Stimulated activated naive CD8-positive, alpha-beta T cell treated with anti-CD3 and anti-CD28 coated beads, Interleukin-15, amount 100 ng/mL, for 72 hours (primary cell): ENCODE results near the gene AJAP1.
A peak's percentile ranks its signal among the peaks of the same experiment; 100 is the strongest.

Experiments used
- ATAC-seq: fragments of 150-1000 bp; cut with Tn5 transposase; 2 replicates; pipeline ENCODE4 v1.10.0; 2021; ENCODE audit warnings: mild to moderate bottlenecking, moderate library complexity
- DNase-seq, 2 donors: peaks; one replicate each; pipeline ENCODE4 v3.0.0; 2021 to 2022
- H3K27ac Mint-ChIP-seq, 2 donors: one replicate each; pipeline ENCODE4 v1.8.0; 2022; ENCODE audit warnings: mild to moderate bottlenecking in 2 of 2, mixed read lengths in 2 of 2, moderate library complexity in 2 of 2
- H3K27me3 Mint-ChIP-seq: one replicate; pipeline ENCODE4 v1.8.0; 2022; ENCODE audit warnings: mixed read lengths
- H3K4me1 Mint-ChIP-seq: one replicate; pipeline ENCODE4 v1.8.0; 2022; ENCODE audit warnings: mild to moderate bottlenecking, mixed read lengths
- H3K4me3 Mint-ChIP-seq, 2 donors: one replicate each; pipeline ENCODE4 v1.8.0; 2022; ENCODE audit warnings: mild to moderate bottlenecking in 2 of 2, mixed read lengths in 2 of 2, moderate library complexity in 1 of 2
- H3K9me3 Mint-ChIP-seq, 2 donors: one replicate each; pipeline ENCODE4 v1.8.0; 2022; ENCODE audit warnings: mixed read lengths in 2 of 2

Gene AJAP1

DNA sequence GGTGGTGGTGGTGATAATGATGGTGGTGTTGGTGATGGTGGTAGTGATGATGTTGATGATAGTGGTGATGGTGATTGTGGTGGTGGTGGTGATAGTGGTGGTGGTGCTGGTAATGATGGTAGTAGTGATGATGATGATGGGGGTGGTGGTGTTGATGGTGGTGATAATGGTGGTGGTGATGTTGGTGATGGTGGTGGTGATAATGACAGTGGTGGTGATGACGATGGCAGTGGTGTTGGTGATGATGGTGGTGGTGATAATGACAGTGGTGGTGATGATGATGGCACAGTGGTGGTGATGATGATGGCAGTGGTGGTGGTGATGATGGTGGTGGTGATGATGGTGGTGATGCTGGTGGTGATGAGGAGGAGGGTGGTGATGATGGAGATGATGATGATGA, 7.0 kb upstream of the AJAP1 start:
- H3K27me3 Mint-ChIP-seq, result peaks cover 20% of the 10 kb centered on the region
- no peaks in the 10 kb centered on the region for H3K9me3 Mint-ChIP-seq
- DNase-seq (no peak), ATAC-seq (no peak)
- no peaks in the 10 kb centered on the region for H3K4me1 Mint-ChIP-seq
- H3K27ac Mint-ChIP-seq, result no peak overlapping the region
- no peak overlapping the region for H3K4me3 Mint-ChIP-seq

DNA sequence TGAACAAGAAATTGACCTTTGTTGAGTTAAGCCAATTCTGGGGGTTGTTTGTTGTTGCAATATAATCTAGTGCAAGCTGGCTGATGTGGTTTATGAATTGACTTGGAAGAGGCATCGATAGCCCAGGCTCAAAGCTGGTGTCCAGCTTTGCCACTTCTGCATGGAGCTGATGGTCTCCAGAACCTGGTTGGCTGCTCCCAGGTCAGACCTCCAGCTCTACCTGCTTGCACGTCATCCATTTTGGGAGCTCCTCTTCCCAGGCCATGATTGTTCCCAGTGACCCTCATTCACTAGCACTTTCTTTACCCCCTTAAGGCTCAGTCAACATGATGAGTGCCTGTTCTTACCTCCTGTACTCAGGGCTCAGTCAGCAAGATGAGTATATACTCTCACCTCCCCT, 5.8 kb upstream of the AJAP1 start:
- Mint-ChIP-seq H3K27ac (no peak overlapping the region), H3K4me1 (no peaks in the 10 kb centered on the region), H3K27me3 (peaks cover 18% of the 10 kb centered on the region), H3K4me3 (no peak overlapping the region), H3K9me3 (no peaks in the 10 kb centered on the region)
- no peak for ATAC-seq
- DNase-seq, result no peak

GRCh38 chr1:4650481-4650880, 3.9 kb upstream of the AJAP1 start:
- Mint-ChIP-seq H3K27ac (no peak overlapping the region), H3K4me3 (no peak overlapping the region), H3K4me1 (no peaks in the 10 kb centered on the region), H3K9me3 (no peaks in the 10 kb centered on the region), H3K27me3 (peaks cover 21% of the 10 kb centered on the region)
- no peak for DNase-seq
- no peak for ATAC-seq

- H3K4me3 Mint-ChIP-seq, result no peak overlapping the region
- no peak for ATAC-seq
- H3K9me3 Mint-ChIP-seq, result no peaks in the 10 kb centered on the region
- no peak overlapping the region for H3K27ac Mint-ChIP-seq
- no peak for DNase-seq
- peaks cover 17% of the 10 kb centered on the region for H3K27me3 Mint-ChIP-seq
- H3K4me1 Mint-ChIP-seq, result no peaks in the 10 kb centered on the region
These were observed 3.4 kb upstream of the AJAP1 start for GRCh38 chr1:4650981-4651380.

DNA sequence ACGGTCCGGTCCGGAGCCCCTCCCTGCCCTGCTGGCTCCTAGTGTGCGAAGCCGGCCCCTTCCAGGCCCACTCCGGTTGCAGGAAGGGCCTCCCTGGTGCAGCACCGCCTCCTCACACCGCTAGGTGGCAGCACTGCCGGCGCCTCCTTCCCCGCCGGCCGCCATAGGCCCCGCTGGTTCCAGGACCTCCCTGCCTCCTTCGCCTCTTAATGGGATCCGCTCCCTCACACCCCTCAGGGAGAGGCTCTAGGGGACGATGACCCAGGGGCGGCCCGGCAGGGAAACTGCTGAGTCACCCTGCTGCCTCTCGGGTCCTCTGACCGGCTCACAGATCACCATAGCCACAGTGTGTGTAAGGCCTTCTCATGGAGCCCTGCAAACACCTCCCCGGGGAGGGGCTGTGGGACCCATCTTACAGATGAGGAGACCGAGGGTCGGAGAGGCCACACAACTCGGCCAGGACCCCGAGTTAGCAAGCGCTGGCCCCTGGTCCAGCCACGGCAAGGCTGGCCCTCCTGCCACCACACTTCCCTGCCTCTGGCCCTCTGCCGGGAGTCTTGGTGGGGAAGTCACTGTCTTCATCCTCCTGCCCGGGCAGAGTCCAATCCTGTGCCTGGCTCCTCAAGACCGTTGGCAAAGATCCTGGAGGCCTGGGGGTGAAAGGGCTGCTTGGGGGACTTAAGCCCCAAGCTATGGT, 1.6 kb upstream of the AJAP1 start:
- Mint-ChIP-seq H3K4me3 (no peak overlapping the region), H3K9me3 (no peaks in the 10 kb centered on the region), H3K27me3 (peaks cover 34% of the 10 kb centered on the region), H3K27ac (no peak overlapping the region), H3K4me1 (peaks cover 5% of the 10 kb centered on the region)
- peak; percentile 67 to 71 for DNase-seq
- ATAC-seq, result peak; percentile 75

- peaks cover 5% of the 10 kb centered on the region for H3K4me1 Mint-ChIP-seq
- no peak for ATAC-seq
- peak overlapping the region; percentile 15 to 18 for H3K4me3 Mint-ChIP-seq
- no peak overlapping the region for H3K27ac Mint-ChIP-seq
- no peak for DNase-seq
- no peaks in the 10 kb centered on the region for H3K9me3 Mint-ChIP-seq
- peaks cover 39% of the 10 kb centered on the region for H3K27me3 Mint-ChIP-seq
These were observed 1.1 kb upstream of the AJAP1 start for GRCh38 chr1:4653328-4653660.

- DNase-seq, result no peak
- no peak overlapping the region for H3K27ac Mint-ChIP-seq
These were observed 610 bp downstream of the AJAP1 start for GRCh38 chr1:4654764-4655673.

DNA sequence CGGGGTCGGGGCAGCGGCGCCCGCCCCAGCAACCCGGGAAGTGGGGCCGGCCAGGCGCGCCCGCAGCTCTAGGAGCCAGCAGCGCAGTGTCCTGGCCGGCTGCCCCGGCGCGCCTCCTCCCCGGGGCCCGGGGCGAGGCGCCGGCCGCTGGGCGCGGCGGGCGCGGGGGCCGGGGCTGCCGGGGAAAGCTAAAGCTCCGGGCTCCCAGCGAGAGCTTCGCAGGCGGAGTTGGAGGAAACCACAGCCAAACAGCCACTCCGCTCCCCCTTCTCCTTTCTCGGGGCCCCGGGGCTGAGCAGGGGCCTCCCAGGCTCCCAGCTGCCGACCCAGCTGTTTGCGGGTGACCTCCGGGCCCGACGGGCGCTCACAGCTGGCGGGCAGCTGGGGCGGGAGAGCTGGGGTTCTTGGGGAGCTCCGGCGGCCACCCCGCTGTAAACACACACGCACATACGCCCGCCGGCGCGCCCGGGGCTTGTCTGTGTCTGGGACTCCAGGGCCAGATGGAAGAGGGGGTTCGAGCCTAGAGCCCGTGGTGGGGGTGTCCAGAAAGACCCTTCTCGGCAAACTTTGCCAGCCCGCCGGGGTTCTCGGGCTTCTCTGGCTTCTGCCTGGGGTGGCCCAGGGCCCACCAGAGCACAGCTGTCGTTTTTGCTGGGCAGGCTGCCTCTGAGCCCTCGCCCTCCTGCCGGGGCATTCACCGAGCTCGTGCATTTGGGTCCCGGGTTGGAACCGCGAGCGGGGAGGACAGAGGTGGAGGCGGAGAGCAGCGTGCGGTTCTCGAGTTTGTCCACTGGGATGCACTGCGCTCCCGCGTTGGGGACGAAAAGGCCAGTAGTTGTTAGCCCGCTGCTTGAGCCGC, 1.5 kb downstream of the AJAP1 start:
- Mint-ChIP-seq H3K4me3 (no peak overlapping the region), H3K27me3 (peaks cover 61% of the 10 kb centered on the region), H3K9me3 (no peaks in the 10 kb centered on the region), H3K4me1 (peaks cover 5% of the 10 kb centered on the region), H3K27ac (no peak overlapping the region)
- DNase-seq (peak; percentile 8 to 28), ATAC-seq (peak; percentile 59)

More at GRCh38 chr1:4654764-4655673, 610 bp downstream of the AJAP1 start:
- H3K4me3 Mint-ChIP-seq, result no peak overlapping the region
- peaks cover 57% of the 10 kb centered on the region for H3K27me3 Mint-ChIP-seq
- no peaks in the 10 kb centered on the region for H3K9me3 Mint-ChIP-seq
- H3K4me1 Mint-ChIP-seq, result peaks cover 5% of the 10 kb centered on the region
- ATAC-seq, result no peak

- DNase-seq (no peak), ATAC-seq (peak; percentile 14)
- no peak overlapping the region for H3K27ac Mint-ChIP-seq
- H3K4me3 Mint-ChIP-seq, result no peak overlapping the region
- no peaks in the 10 kb centered on the region for H3K9me3 Mint-ChIP-seq
- peaks cover 61% of the 10 kb centered on the region for H3K27me3 Mint-ChIP-seq
- peaks cover 5% of the 10 kb centered on the region for H3K4me1 Mint-ChIP-seq
These were observed 2.2 kb downstream of the AJAP1 start for GRCh38 chr1:4656533-4657140.

- ATAC-seq, result no peak
- peaks cover 67% of the 10 kb centered on the region for H3K27me3 Mint-ChIP-seq
- DNase-seq, result no peak
- H3K4me1 Mint-ChIP-seq, result peaks cover 5% of the 10 kb centered on the region
- H3K9me3 Mint-ChIP-seq, result no peaks in the 10 kb centered on the region
- H3K4me3 Mint-ChIP-seq, result no peak overlapping the region
- H3K27ac Mint-ChIP-seq, result no peak overlapping the region
These were observed 2.9 kb downstream of the AJAP1 start for GRCh38 chr1:4657244-4657789.

- DNase-seq (no peak), ATAC-seq (no peak)
- Mint-ChIP-seq H3K4me1 (peaks cover 5% of the 10 kb centered on the region), H3K4me3 (no peak overlapping the region), H3K27me3 (peaks cover 68% of the 10 kb centered on the region), H3K27ac (no peak overlapping the region), H3K9me3 (no peaks in the 10 kb centered on the region)
These were observed 3.6 kb downstream of the AJAP1 start for GRCh38 chr1:4657960-4658541.

- Mint-ChIP-seq H3K27ac (peak overlapping the region in 1 of 2 donors; percentile 49), H3K4me1 (peaks cover 5% of the 10 kb centered on the region), H3K4me3 (no peak overlapping the region), H3K9me3 (no peaks in the 10 kb centered on the region), H3K27me3 (peaks cover 60% of the 10 kb centered on the region)
- DNase-seq (no peak), ATAC-seq (no peak)
These were observed 4.5 kb downstream of the AJAP1 start for GRCh38 chr1:4658643-4659628.

DNA sequence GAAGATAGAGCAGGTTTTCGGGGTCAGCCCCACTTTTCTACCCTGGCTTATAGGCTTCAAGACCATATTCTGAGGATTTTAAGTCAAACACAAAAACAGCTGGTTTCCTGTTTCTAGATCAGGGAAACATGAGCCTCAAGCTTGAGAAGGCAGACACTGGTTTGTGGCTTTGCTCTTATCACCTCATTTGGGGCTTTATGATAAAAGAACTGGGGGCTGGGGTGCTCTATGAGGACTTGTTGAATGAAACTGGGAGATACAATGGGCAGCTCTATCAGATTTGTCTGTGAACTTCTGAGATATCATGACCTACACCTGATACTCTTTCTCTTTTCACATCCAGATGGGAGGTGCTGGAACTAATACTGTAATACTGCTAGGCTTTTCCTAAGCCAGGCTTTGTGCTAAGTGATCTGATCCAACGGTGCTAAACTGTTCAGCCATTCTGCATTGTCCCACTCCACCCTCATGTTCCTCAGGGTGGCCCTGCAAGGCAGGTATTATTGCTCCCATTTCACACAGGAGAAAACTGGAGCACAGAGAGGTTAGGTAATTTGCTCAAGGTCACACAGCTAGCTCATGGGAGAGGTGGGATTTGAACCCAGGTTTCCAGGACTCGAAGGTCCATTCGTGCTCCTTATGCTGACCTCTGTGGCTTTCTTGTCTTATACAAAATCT, 6.6 kb downstream of the AJAP1 start:
- DNase-seq, result no peak
- Mint-ChIP-seq H3K27ac (no peak overlapping the region), H3K9me3 (no peaks in the 10 kb centered on the region), H3K27me3 (peaks cover 56% of the 10 kb centered on the region), H3K4me1 (peaks cover 5% of the 10 kb centered on the region), H3K4me3 (no peak overlapping the region)
- no peak for ATAC-seq
